Nephron (organoid): ENCODE results near the gene PIF1.
A peak's percentile ranks its signal among the peaks of the same experiment; 100 is the strongest.

ENCODE experiments used
- H3K27ac Mint-ChIP-seq, 3 experiments: 2 replicates each; pipeline ENCODE4 v1.8.0; 2020; ENCODE audit warnings: mixed read lengths in 3 of 3, mild to moderate bottlenecking in 2 of 3, moderate library complexity in 1 of 3
- H3K27me3 Mint-ChIP-seq: 2 replicates; pipeline ENCODE4 v1.8.0; 2021; ENCODE audit warnings: low read depth, mild to moderate bottlenecking, moderate library complexity, mixed read lengths
- H3K36me3 Mint-ChIP-seq: 2 replicates; pipeline ENCODE4 v1.8.0; 2020; ENCODE audit warnings: low read depth, mixed read lengths
- H3K4me1 Mint-ChIP-seq: 2 replicates; pipeline ENCODE4 v1.8.0; 2020; ENCODE audit warnings: mixed read lengths
- H3K4me3 Mint-ChIP-seq, 3 experiments: 2 replicates each; pipeline ENCODE4 v1.8.0; 2020; ENCODE audit warnings: mild to moderate bottlenecking in 3 of 3, mixed read lengths in 3 of 3, moderate library complexity in 2 of 3
- H3K9me3 Mint-ChIP-seq: 2 replicates; pipeline ENCODE4 v1.8.0; 2020; ENCODE audit warnings: mixed read lengths
- CTCF ChIP-seq, 3 experiments: fragments of 200-600 bp; sonication (generic); IDR thresholded peaks; one replicate each; pipeline ENCODE4 v1.5.0; 2021; ENCODE audit warnings: antibody characterized with exemption in 3 of 3; ENCODE audit not compliant: unreplicated experiment in 3 of 3

Gene PIF1

DNA sequence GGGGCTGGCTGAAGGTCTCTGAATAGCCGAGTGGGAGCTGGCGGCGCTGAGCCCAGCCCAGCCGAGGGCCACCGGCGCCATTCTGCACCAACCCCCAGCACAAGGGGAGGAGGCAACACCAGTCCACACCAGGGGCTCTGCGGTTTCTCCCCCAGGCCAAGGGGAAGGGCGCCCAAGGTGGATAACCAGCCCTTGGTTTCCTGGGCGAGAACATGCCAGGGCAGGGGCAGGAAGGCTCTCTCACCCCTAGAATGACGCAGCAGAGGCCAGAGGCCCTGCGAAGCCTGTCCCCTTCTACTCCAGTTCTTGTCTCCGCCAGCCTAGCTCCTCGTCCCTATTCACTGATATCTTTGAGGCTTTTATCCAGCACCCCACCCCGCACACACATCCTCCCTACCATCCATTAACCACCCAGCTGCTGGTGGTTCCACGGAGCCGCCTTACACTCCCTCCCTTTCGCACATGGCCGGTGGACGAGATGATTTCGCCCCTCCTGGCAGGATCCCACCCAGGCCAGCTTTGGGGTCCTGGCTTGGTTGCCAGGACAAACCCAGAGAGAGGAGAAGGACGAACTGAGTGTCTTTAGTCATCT, 51.3 kb downstream of the PIF1 start:
- H3K4me1 Mint-ChIP-seq, result peaks cover 10% of the 10 kb centered on the region
- no peaks in the 10 kb centered on the region for H3K36me3 Mint-ChIP-seq
- peaks cover 25% of the 10 kb centered on the region for H3K27me3 Mint-ChIP-seq

GRCh38 chr15:64773606-64774005, 51.8 kb downstream of the PIF1 start:
- H3K4me1 Mint-ChIP-seq, result peaks cover 10% of the 10 kb centered on the region
- H3K27ac Mint-ChIP-seq, result peak overlapping the region in 1 of 3 experiments; percentile 82
- H3K9me3 Mint-ChIP-seq, result no peaks in the 10 kb centered on the region
- no peaks in the 10 kb centered on the region for H3K36me3 Mint-ChIP-seq
- peaks cover 20% of the 10 kb centered on the region for H3K27me3 Mint-ChIP-seq
- no peak for TF ChIP-seq CTCF (IDR thresholded peaks at IDR 0.05; ENCODE audit: unreplicated experiment in 3 of 3)
- peak overlapping the region; percentile 76 to 85 (median 81) for H3K4me3 Mint-ChIP-seq

More for the DNA sequence above, 51.3 kb downstream of the PIF1 start:
- TF ChIP-seq CTCF (IDR thresholded peaks at IDR 0.05; ENCODE audit: unreplicated experiment in 3 of 3), result no peak
- peak overlapping the region in 2 of 3 experiments; percentile 51 to 82 for H3K27ac Mint-ChIP-seq
- H3K4me3 Mint-ChIP-seq, result peak overlapping the region; percentile 76 to 85 (median 81)
- H3K9me3 Mint-ChIP-seq, result no peaks in the 10 kb centered on the region

DNA sequence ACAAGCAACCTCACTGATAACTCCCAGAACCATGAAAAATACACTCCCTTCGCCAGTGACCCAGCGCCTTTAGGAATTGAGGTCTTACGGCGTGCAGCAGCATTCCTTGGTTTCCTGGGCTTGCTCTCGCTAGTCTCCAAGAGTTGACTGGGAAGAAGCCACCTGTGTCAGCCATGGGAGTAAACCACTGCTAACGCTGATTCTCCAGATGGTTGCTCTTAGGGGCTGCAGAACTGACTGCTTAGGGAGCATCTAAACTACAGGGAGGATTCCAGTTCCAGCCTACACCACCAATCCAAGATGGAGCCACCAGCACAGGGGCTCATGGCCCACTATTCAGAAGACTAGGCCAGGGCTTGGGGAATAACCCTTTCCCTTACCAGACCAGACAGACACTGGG, 52.5 kb downstream of the PIF1 start:
- Mint-ChIP-seq H3K27me3 (peaks cover 20% of the 10 kb centered on the region), H3K36me3 (no peaks in the 10 kb centered on the region), H3K27ac (no peak overlapping the region), H3K4me1 (peaks cover 10% of the 10 kb centered on the region), H3K9me3 (no peaks in the 10 kb centered on the region), H3K4me3 (peak overlapping the region; percentile 62 to 85 (median 81))
- no peak for TF ChIP-seq CTCF (IDR thresholded peaks at IDR 0.05; ENCODE audit: unreplicated experiment in 3 of 3)

- Mint-ChIP-seq H3K9me3 (no peaks in the 10 kb centered on the region), H3K27me3 (peaks cover 19% of the 10 kb centered on the region), H3K27ac (no peak overlapping the region), H3K4me1 (peaks cover 10% of the 10 kb centered on the region), H3K4me3 (peak overlapping the region in 1 of 3 experiments; percentile 1), H3K36me3 (no peaks in the 10 kb centered on the region)
- TF ChIP-seq CTCF (IDR thresholded peaks at IDR 0.05; ENCODE audit: unreplicated experiment in 3 of 3), result no peak
Observed at GRCh38 chr15:64772488-64772887, 53.0 kb downstream of the PIF1 start.

DNA sequence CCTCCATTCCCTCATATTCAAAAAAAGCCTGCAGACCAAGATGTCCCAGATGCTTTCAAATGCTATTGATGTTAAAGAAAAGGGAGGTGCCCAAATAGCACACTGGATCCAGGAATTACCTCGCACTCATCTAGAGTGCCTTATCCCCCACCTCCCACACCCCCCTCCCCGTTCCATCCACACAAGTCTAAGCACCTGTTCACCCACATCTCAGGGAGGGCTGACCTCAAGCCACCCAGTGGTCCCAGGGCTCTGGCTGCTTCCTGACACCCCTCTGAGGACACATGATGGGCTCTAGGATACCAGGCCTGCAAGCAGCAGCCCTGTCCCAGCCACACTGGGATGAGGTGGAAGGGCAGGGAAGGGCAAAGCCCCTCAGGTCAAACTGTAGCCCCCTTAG, 54.8 kb downstream of the PIF1 start:
- Mint-ChIP-seq H3K27ac (no peak overlapping the region), H3K4me1 (peaks cover 4% of the 10 kb centered on the region), H3K4me3 (no peak overlapping the region), H3K27me3 (peaks cover 3% of the 10 kb centered on the region), H3K36me3 (no peaks in the 10 kb centered on the region), H3K9me3 (no peaks in the 10 kb centered on the region)
- no peak for TF ChIP-seq CTCF (IDR thresholded peaks at IDR 0.05; ENCODE audit: unreplicated experiment in 3 of 3)

- Mint-ChIP-seq H3K9me3 (no peaks in the 10 kb centered on the region), H3K4me1 (no peaks in the 10 kb centered on the region), H3K27me3 (peaks cover 3% of the 10 kb centered on the region), H3K4me3 (no peak overlapping the region), H3K36me3 (no peaks in the 10 kb centered on the region), H3K27ac (no peak overlapping the region)
- no peak for TF ChIP-seq CTCF (IDR thresholded peaks at IDR 0.05; ENCODE audit: unreplicated experiment in 3 of 3)
Observed at GRCh38 chr15:64767203-64767602, 58.2 kb downstream of the PIF1 start.
